HEK293 (cell line): ENCODE measurements around the gene GNG7.

Experiments
- GLIS2 ChIP-seq: fragments of 450-650 bp; formaldehyde crosslinking; IDR thresholded peaks from 2 replicates; pipeline ENCODE4 v1.5.1; 2016; ENCODE audit warnings: missing biosample characterization, missing genetic modification characterization
- HOXC10 ChIP-seq: sonication (generic); formaldehyde crosslinking; IDR thresholded peaks from 2 replicates; pipeline ENCODE4 v1.8.1; 2023; ENCODE audit warnings: mild to moderate bottlenecking, missing genetic modification reagents
- KLF1 ChIP-seq: fragments of 450-650 bp; formaldehyde crosslinking; IDR thresholded peaks from 2 replicates; pipeline ENCODE4 v1.5.1; 2016; ENCODE audit warnings: missing biosample characterization, missing genetic modification characterization
- KLF8 ChIP-seq: fragments of 450-650 bp; formaldehyde crosslinking; IDR thresholded peaks from 2 replicates; pipeline ENCODE4 v1.5.1; 2016; ENCODE audit warnings: missing biosample characterization, missing genetic modification characterization
- SP3 ChIP-seq: fragments of 450-650 bp; formaldehyde crosslinking; IDR thresholded peaks from 2 replicates; pipeline ENCODE4 v1.5.1; 2016; ENCODE audit warnings: missing biosample characterization, missing genetic modification characterization
- WT1 ChIP-seq: fragments of 450-650 bp; formaldehyde crosslinking; IDR thresholded peaks from 2 replicates; pipeline ENCODE4 v1.5.1; 2016; ENCODE audit warnings: missing biosample characterization, missing genetic modification characterization
- YY1 ChIP-seq: fragments of 450-650 bp; formaldehyde crosslinking; IDR thresholded peaks from 2 replicates; pipeline ENCODE4 v1.5.1; 2018; ENCODE audit warnings: missing biosample characterization, missing genetic modification characterization
- ZBTB17 ChIP-seq: fragments of 450-650 bp; formaldehyde crosslinking; IDR thresholded peaks from 2 replicates; pipeline ENCODE4 v1.5.1; 2016; ENCODE audit warnings: missing biosample characterization, missing genetic modification characterization
- ZBTB20 ChIP-seq: fragments of 450-650 bp; formaldehyde crosslinking; IDR thresholded peaks from 2 replicates; pipeline ENCODE4 v1.5.1; 2016; ENCODE audit warnings: missing biosample characterization, missing genetic modification characterization
- ZNF133 ChIP-seq: fragments of 450-650 bp; formaldehyde crosslinking; IDR thresholded peaks from 2 replicates; pipeline ENCODE4 v1.5.1; 2016; ENCODE audit warnings: missing biosample characterization, missing genetic modification characterization
- ZNF274 ChIP-seq, 2 experiments: fragments of 200-500 bp in 1 of 2; fragments of 450-650 bp in 1 of 2; sonication (Bioruptor generic) in 1 of 2; formaldehyde crosslinking in 1 of 2; IDR thresholded peaks; 2 replicates each; pipeline versions ENCODE4 v1.5.1 to v1.6.1; 2014 to 2016; ENCODE audit warnings: borderline replicate concordance in 1 of 2, inconsistent platforms in 1 of 2, low read length in 1 of 2, missing biosample characterization in 1 of 2, missing genetic modification characterization in 1 of 2
- ZNF302 ChIP-seq: fragments of 450-650 bp; formaldehyde crosslinking; IDR thresholded peaks from 2 replicates; pipeline ENCODE4 v1.5.1; 2016; ENCODE audit warnings: missing biosample characterization, missing genetic modification characterization, low read depth
- ZNF335 ChIP-seq: fragments of 450-650 bp; formaldehyde crosslinking; conservative IDR thresholded peaks from 2 replicates; pipeline ENCODE4 v1.5.1; 2016; ENCODE audit warnings: missing biosample characterization, missing genetic modification characterization
- ZNF707 ChIP-seq: fragments of 450-650 bp; formaldehyde crosslinking; IDR thresholded peaks from 2 replicates; pipeline ENCODE4 v1.5.1; 2016; ENCODE audit warnings: missing biosample characterization, missing genetic modification characterization
- ZSCAN30 ChIP-seq: fragments of 450-650 bp; IDR thresholded peaks from 2 replicates; pipeline ENCODE4 v1.5.1; 2018; ENCODE audit warnings: missing biosample characterization, mild to moderate bottlenecking, missing genetic modification characterization, moderate library complexity
- TF ChIP-seq, protein P1 (sequence below): fragments of 450-650 bp; formaldehyde crosslinking; IDR thresholded peaks from 2 replicates; pipeline ENCODE4 v1.5.1; 2016; ENCODE audit warnings: missing biosample characterization, missing genetic modification characterization
- TF ChIP-seq, protein P2 (sequence below): fragments of 450-650 bp; formaldehyde crosslinking; IDR thresholded peaks from 2 replicates; pipeline ENCODE4 v1.5.1; 2016; ENCODE audit warnings: missing biosample characterization, missing genetic modification characterization, borderline replicate concordance
- TF ChIP-seq, protein P3 (sequence below): fragments of 450-650 bp; formaldehyde crosslinking; optimal IDR thresholded peaks from 2 replicates; pipeline ENCODE3; 2016; ENCODE audit warnings: missing biosample characterization, mild to moderate bottlenecking, missing genetic modification characterization
- TF ChIP-seq, protein P4 (sequence below): fragments of 450-650 bp; formaldehyde crosslinking; IDR thresholded peaks from 2 replicates; pipeline ENCODE4 v1.5.1; 2016; ENCODE audit warnings: missing biosample characterization, missing genetic modification characterization

Gene GNG7

DNA sequence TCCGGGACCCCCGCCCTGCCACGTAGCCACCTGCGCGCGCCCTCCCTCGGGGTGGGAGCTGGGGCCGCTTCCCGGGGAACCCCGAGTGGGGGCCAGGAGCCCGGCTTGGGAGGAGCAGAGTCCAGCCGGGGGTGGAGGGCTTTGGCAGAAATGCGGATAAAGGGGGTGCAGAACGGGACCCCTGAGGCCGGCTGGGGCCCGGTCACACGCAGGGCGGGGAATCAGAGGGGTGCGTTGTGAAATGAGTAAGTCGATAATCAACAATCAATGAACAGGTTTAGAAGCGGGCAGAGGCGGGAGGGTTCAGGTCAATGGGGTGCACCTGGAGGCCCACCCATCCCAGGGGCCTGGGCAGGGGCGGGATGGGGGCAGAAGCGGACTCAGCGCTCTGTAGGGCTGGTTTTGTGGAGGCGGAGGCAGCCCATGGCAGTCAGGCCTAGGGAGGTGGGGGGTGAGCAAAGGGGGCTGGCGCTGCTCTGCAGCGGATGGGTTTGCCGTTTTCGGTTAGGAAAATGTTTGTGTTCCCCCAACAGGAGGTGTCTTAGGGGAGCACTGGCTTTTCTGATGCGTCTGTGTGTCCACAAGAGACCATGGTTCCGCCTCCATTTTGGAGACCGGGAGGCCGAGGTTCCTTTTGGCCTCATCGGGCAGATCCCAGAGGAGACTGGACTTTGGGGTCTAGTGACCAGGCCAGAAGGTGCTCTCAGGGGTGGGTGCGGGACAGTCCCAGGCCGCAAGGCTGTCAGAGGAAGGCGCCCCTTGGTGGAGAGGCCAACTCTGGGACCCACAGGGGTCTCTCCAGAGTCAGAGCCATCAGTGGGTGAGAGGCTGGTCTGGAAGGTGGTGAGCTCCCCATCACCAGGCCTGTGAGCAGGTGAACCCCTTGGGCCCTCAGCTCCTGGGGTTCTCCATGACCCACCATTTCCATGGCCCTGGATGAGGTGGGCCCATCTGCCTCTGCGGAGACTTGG lies 19.4 kb upstream of the GNG7 start (continued):
- 0 out of 2 replicates have a peak, but pooled peaks have one; percentile 18 for TF ChIP-seq KLF8 (tag by site-specific recombination)
- TF ChIP-seq ZBTB17 (tag by site-specific recombination) = no peak
- TF ChIP-seq KLF1 (tag by site-specific recombination) = peak; percentile 71
- TF ChIP-seq ZNF302 = no peak
- TF ChIP-seq, protein P1, sequence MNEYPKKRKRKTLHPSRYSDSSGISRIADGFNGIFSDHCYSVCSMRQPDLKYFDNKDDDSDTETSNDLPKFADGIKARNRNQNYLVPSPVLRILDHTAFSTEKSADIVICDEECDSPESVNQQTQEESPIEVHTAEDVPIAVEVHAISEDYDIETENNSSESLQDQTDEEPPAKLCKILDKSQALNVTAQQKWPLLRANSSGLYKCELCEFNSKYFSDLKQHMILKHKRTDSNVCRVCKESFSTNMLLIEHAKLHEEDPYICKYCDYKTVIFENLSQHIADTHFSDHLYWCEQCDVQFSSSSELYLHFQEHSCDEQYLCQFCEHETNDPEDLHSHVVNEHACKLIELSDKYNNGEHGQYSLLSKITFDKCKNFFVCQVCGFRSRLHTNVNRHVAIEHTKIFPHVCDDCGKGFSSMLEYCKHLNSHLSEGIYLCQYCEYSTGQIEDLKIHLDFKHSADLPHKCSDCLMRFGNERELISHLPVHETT (tag by site-specific recombination) = no peak
- TF ChIP-seq, protein P2, sequence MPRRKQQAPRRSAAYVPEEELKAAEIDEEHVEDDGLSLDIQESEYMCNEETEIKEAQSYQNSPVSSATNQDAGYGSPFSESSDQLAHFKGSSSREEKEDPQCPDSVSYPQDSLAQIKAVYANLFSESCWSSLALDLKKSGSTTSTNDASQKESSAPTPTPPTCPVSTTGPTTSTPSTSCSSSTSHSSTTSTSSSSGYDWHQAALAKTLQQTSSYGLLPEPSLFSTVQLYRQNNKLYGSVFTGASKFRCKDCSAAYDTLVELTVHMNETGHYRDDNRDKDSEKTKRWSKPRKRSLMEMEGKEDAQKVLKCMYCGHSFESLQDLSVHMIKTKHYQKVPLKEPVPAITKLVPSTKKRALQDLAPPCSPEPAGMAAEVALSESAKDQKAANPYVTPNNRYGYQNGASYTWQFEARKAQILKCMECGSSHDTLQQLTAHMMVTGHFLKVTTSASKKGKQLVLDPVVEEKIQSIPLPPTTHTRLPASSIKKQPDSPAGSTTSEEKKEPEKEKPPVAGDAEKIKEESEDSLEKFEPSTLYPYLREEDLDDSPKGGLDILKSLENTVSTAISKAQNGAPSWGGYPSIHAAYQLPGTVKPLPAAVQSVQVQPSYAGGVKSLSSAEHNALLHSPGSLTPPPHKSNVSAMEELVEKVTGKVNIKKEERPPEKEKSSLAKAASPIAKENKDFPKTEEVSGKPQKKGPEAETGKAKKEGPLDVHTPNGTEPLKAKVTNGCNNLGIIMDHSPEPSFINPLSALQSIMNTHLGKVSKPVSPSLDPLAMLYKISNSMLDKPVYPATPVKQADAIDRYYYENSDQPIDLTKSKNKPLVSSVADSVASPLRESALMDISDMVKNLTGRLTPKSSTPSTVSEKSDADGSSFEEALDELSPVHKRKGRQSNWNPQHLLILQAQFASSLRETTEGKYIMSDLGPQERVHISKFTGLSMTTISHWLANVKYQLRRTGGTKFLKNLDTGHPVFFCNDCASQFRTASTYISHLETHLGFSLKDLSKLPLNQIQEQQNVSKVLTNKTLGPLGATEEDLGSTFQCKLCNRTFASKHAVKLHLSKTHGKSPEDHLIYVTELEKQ (tag by site-specific recombination) = no peak
- TF ChIP-seq ZSCAN30 (tag by site-specific recombination) = no peak
- TF ChIP-seq WT1 (tag by site-specific recombination) = no peak
- TF ChIP-seq, protein P3, sequence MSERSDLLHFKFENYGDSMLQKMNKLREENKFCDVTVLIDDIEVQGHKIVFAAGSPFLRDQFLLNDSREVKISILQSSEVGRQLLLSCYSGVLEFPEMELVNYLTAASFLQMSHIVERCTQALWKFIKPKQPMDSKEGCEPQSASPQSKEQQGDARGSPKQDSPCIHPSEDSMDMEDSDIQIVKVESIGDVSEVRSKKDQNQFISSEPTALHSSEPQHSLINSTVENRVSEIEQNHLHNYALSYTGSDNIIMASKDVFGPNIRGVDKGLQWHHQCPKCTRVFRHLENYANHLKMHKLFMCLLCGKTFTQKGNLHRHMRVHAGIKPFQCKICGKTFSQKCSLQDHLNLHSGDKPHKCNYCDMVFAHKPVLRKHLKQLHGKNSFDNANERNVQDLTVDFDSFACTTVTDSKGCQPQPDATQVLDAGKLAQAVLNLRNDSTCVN = peak; percentile 36
- 0 out of 2 replicates have a peak, but pooled peaks have one; percentile 15 for TF ChIP-seq ZBTB20 (tag by site-specific recombination)
- TF ChIP-seq, protein P4, sequence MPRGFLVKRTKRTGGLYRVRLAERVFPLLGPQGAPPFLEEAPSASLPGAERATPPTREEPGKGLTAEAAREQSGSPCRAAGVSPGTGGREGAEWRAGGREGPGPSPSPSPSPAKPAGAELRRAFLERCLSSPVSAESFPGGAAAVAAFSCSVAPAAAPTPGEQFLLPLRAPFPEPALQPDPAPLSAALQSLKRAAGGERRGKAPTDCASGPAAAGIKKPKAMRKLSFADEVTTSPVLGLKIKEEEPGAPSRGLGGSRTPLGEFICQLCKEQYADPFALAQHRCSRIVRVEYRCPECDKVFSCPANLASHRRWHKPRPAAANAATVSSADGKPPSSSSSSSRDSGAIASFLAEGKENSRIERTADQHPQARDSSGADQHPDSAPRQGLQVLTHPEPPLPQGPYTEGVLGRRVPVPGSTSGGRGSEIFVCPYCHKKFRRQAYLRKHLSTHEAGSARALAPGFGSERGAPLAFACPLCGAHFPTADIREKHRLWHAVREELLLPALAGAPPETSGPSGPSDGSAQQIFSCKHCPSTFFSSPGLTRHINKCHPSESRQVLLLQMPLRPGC (tag by site-specific recombination) = no peak
- TF ChIP-seq ZNF707 = no peak
- no peak for TF ChIP-seq HOXC10
- TF ChIP-seq ZNF133 (tag by site-specific recombination) = no peak
- TF ChIP-seq GLIS2 (tag by site-specific recombination) = peak; percentile 29; the same call in 1 of the 2 replicates
- TF ChIP-seq ZNF274 (IDR thresholded peaks at IDR 0.05; ENCODE audit: low read length) = no peak
- TF ChIP-seq ZNF274 (tag by site-specific recombination; IDR thresholded peaks at IDR 0.05; ENCODE audit: borderline replicate concordance) = no peak
- TF ChIP-seq ZNF335 (tag by site-specific recombination) = peak; percentile 31; the same call in 1 of the 2 replicates
- peak; percentile 59 for TF ChIP-seq SP3
- no peak for TF ChIP-seq YY1 (tag by site-specific recombination)
